Endothelial cell of hepatic sinusoid (primary cell): ENCODE results near the gene SCN9A.
"Not testable (repeated sequence)": the region's sequence is repeated elsewhere in the genome, so short reads cannot be mapped to it uniquely, and the experiment has no call there.

ENCODE experiments used
- in situ Hi-C: cut with HindIII; loops from 2 replicates; pipeline ENCODE4 v1.10.0; 2017; ENCODE audit warnings: low sequenced_read_pairs

SCN9A gene

DNA sequence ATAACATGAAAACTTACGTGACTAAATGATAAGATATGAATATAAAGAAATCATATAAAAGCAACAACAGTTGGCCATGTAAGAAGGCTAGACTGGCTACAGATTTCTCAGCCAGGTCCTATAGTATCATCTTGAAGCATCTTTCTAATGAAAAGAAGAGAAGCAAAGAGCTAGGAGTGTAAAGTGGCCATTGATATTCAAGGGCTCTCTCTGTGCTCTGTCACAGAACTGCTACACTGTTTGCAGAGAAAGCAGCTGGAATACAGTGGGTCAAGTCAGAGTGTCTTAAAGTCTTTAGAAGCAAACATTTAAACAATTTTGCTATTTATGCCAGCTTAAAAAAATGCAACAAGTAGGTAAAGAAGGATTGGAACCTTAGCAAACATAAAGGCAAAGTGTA, 118.8 kb downstream of the SCN9A start:
- in situ Hi-C loops: no loop called here

DNA sequence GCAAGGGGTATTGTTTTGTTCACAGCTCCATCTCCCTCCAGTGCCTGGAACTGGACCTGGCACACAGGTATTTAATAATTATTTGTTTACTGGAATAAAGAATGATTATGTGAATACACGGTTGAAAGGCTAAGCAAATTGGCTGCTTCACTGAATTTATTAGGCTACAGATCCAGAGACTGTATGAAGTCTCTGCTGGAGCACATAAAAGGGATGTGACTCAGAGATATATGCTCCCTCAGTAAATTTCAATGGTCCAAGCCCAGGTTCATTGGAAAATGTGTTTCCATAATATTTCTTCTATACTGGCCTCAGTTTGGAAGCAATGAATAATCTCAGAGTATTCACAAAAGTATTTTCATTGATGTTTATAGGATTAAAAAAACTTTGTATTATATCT, 126.4 kb downstream of the SCN9A start:
- in situ Hi-C loops: no loop called here

DNA sequence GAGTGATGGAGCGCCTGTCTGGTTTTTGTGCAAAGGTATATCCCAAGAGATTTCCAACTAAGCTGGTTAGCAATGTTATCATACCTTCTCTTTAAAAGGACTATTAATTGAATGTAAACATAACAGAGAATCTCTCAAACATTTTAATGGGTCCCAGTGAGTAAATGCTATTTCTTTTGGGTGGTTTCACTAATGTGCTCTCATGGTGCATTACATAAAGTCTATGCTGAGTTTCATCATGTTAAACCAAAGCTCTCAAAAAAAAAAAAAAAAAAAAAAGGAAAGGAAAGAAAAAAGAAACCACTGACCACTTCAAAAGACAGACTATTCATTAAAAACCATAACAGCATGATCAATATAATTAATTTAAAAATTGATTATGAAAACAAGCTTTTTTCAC, 128.8 kb downstream of the SCN9A start:
- in situ Hi-C loops: no loop called here

DNA sequence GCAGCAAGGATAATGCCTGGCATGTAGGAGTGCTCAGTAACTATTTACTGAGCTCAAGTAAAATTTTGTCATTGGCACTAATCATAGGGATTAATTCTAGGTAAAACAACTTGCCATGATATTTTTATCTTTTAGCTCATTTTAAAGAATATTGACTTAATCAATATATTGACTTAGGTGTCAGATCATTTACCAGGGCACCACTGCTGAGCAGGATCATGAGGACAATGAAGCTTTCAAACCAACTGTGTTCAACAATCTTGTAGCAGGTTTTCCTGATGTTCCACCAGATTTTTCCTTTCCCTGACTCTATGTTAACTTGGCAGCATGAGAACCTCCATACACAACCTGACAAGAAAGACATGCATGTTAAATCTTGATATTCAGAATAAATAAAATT, 133.4 kb downstream of the SCN9A start:
- in situ Hi-C loops: loop anchor here (5.0 kb wide), 1 partner anchor 45 kb away; no protein-coding TSS in a partner anchor

DNA sequence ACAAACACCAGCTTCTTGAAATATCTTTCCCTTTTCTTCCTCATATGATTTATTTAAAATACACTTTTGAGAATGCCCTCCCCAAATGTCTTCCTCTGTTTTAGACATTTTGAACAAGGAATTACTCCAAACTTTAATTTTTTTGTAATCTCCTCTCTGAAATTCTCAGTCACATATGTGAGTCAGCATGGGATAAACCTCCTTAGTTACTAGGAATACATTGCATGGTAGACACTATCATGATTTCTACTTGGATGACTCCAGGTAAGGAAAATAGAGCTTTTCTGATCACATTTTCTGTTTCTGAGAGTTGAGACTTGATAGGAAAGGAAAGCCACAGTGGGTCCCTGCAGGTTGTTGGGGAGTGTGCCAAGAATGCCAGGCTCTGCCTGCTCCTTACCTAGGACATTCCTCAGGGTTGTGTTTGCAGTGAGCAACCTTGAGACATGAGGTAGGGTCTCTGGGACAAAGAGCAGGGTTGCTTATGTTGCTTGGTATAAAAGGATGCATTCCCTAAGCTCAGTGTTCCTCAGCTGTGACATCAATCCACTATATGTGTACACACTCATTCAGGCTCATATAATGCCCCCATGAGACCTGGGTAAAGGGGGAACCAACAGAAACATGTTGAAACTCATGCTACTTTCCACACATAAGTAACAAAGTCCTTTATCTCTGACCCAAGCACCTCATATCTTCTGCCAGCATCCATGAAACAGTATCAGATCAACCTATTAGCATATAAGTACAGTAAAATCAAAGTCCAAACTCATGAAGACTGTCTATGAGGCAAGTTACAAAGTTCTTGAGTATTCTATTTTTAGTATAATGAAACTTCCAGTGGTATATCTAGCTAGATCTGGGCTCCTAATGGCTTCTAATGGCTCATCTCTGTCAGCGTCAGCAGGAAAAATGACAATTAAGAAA, 135.1 kb downstream of the SCN9A start:
- in situ Hi-C loops: loop anchor here (5.0 kb wide), 1 partner anchor 43 kb away; no protein-coding TSS in a partner anchor

DNA sequence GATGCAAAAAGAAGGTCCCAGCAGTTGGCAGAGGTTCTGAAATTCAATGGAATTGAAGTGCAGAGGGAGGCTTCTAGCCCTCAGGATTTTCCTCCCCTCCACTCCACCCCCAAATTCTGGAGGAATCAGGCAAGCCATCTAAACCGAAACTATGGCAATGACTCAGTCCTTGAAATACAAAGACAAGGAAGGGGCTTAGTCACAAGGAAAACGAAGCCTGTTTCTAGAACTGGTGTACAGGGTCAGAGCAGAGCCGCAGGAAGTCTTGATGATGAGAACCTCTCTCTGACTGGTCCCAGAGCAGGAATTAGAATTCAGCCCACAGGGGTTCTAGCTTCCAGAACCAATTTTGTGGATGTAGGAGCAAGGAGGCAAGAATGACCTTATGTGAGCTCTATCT, 136.2 kb downstream of the SCN9A start:
- in situ Hi-C loops: loop anchor here (5.0 kb wide), 1 partner anchor 38 kb away; no protein-coding TSS in a partner anchor

DNA sequence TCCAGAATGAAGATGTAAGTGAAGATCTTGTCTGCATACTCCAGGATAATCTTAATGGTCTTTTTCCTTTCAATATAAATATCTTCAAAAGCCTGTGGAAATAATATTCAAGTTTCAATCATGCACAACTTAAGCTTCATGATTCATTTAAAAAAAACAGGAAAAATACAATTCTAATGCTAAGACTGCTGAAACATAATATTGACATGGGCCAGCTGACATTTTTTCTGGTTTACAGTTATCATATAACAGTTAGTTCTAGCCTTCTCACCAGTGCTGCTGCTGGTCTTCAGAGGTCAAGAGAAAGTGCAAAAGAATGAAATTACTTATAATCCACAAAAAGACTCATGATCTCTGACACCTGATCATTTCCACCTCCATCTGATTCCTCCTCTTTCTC, 137.6 kb downstream of the SCN9A start:
- in situ Hi-C loops: loop anchor here (5.0 kb wide), 1 partner anchor 39 kb away; no protein-coding TSS in a partner anchor

DNA sequence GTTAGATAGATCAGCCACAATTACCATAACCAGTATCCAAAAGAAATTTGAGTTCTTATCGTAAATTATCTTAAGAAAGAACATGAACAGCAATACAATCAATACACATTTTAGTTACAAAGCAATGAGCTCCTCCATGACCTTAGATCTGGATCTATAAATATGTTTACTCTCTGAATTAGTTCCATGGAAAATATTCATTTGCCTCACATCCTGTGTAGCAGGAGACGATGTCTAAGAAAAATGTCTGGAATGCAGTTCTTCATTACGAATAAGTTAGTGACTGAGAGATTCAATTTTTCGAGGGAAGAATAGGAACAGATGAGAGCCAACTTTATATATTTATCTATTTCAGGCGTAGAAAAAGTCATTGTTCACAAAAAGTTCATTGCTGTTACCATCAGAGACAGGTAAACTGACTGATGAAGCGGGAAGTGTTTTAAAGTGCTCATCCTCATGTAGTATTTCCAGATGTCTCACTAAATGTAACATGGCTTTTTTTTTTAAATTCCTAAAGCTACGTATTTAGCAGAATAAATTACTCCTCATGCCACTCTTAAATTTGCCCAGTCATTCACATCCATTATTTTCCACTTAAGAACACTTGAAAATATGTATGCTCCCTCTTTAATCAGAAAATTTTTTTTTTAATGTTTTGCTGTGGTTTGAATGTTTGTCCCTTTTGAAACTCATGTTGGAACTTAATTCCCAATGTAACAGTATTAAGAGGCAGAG, 141.5 kb downstream of the SCN9A start:
- in situ Hi-C loops: no loop called here

DNA sequence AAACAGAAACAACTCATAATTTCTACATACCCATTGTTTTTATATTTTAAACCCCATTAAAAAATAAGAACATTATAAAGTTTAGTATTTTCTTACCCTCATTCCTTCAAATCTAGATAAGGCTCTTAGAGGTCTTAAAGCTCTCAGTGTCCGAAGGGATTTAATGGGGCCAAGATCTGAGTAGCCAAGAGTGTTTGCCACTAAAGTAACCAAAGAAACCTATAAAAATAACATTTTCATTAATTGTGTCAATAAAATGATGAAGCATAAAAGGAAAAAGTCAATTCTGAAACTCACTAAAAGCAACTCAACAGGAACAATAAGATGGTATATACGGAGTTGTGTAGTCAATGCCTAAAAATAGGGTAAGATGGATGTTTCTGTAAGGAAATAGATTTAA, 142.5 kb downstream of the SCN9A start:
- in situ Hi-C loops: no loop called here

DNA sequence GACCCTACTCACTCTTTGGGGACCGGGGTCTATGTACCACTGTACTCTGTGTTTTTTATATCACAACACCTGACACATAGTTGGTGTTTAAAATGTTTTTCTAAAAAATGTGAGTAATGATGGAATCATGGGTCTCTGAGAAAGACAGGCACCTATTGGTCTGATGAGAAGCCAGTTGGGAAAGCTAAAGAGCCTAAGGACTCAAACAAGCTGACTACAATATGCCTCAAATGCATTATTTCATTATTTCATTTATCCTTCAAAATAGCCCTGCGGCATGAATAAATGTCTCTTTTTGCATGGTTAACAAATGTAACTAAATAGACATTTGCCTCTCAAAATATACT, 145.0 kb downstream of the SCN9A start:
- in situ Hi-C loops: no loop called here

DNA sequence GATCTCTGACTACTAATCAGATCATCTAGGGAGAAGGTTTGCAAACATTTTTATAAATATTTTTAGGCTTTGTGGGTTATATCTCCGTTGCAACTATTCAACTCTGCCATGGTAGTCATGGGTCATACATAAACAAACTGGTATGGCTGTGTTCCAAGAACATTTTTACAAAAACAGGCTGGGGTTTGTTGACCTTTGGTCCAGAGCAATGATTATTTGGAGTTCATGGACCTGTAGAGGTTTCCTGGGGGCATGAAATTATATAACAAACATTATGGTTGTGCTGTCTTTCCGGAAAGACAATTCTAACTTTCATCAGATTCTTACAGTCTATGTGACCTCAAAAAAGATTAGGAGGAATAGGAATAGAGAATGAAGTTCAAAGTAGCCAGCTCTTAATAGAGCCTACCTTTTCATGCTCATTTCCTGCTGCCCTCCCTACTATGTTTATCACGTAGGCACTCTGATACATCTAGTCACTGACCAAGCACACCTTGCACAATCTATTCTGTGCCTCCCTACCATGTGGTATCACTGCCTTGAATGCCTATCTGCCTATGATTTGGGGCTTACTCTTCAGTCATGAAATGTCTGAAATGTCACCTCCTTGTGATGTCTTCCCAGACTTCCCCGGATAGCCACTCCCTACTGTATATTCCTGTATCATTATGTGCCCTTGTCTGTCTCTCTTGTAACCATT, 145.6 kb downstream of the SCN9A start:
- in situ Hi-C loops: no loop called here

DNA sequence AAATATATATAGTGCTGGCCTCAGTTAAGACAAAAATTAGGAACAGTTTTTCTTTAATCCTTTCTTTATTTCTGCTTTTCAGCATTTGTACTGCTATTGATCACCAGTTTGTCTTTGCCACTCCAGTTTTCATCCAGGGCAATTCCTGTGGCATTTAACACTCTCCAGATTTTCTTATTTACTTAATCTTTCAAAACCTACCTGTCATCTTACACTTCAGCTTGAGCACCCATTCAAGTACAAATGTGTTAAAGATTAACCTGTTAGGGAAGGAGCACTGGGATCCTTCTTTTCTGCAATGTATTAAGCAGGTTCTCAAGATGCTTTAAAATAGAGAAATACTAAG, 146.1 kb downstream of the SCN9A start:
- in situ Hi-C loops: no loop called here

DNA sequence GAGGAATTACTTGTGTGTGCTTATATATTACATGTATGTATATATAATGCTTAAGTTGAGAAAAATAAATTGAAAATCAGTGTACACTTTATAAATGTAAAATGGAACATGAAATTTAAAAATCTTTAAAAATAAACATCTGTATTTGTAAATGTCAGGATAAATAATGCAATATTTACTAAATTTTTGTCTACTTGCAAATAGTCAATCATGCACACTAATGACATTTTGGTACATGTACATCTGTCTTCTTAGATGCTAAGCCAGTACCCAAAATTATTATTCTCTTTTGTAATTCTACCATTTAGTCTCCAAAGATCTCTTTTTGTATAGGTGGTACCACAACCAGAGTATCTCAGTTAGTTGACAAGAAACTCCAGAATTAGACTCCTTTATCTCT, 151.5 kb downstream of the SCN9A start:
- in situ Hi-C loops: no loop called here

DNA sequence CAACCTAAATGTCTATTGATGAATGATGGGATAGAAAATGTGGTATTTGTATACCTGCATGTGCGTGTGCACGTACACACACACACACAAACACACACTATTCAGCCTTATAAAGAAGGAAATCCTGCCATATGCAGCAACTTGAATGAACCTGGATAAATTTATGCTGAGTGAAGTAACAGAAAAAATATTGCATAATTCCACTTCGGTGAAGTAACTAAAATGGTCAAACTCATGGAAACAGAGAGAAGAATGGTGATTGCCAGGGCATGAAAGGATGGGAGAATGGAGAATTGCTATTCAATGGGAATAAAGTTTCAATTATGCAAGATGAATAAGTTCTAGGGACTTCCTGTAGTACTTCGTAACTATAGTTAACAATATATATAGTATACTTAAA, 152.4 kb downstream of the SCN9A start:
- in situ Hi-C loops: no loop called here

DNA sequence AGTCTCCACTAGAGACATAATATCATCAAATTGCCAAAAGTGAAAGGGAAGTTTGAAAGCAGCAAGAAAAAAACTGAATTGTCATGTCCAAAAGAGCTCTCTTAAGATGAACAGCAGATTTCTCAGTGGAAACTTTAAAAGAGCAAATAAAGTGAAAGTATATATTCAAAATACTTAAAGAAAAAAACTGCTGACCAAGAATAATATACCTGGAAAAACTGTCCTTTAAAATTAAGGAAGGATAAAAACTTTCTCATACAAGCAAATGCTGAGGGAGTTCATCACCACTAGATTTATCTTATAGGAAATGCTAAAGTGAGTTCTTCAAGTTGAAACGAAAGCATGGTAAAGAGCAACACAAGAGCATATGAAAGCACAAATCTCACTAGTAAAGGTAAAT, 164.7 kb downstream of the SCN9A start:
- in situ Hi-C loops: no loop called here

DNA sequence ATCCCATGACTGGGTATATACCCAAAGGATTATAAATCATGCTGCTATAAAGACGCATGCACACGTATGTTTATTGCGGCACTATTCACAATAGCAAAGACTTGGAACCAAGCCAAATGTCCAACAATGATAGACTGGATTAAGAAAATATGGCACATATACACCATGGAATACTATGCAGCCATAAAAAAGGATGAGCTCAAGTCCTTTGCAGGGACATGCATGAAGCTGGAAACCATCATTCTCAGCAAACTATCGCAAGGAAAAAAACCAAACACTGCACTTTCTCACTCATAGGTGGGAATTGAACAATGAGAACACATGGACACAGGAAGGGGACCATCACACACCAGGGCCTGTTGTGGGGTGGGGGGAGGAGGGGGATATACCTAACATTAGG, 165.8 kb downstream of the SCN9A start:
- in situ Hi-C loops: not testable (repeated sequence)

DNA sequence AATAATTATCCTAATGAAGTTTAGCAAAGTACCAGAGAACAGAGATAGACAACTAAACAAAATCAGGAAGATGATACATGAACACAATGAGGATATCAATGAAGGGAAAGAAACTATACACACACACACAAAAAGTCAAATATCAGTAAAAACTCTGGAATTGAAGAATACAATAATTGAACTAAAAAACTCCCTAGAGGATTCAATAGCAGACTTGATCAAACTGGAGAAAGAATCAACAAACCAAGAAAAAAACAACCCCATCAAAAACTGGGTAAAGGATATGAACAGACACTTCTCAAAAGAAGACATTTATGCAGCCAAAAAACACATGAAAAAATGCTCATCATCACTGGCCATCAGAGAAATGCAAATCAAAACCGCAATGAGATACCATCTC, 166.4 kb downstream of the SCN9A start:
- in situ Hi-C loops: not testable (repeated sequence)

DNA sequence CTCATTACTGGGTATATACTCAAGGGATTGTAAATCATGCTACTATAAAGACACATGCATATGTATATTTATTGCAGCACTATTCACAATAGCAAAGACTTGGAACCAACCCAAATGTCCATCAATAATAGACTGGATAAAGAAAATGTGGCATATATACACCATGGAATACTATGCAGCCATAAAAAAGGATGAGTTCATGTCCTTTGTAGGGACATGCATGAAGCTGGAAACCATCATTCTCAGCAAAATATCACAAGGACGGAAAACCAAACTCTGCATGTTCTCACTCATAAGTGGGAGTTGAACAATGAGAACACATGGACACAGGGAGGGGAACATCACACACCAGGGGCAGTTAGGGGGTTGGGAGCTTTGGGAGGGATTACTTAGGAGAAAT, 169.6 kb downstream of the SCN9A start:
- in situ Hi-C loops: not testable (repeated sequence)

DNA sequence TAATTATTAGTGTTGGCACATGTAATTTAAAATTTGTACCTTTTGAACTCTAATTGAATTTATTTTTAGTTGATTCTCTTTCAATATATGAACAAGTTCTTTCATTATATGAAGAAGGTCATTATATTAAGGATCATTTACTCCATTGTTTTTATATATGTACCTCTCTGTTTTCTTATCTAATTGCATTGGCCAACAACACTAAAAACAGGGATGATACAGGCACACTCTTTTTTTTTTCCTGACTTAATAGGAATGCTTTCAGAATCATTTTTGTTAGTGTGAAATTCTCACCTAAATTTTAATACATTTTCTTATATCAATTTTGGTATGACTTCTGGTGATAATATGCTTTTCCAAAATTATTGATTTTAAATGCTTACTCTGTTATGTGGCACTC, 173.0 kb downstream of the SCN9A start:
- in situ Hi-C loops: no loop called here

DNA sequence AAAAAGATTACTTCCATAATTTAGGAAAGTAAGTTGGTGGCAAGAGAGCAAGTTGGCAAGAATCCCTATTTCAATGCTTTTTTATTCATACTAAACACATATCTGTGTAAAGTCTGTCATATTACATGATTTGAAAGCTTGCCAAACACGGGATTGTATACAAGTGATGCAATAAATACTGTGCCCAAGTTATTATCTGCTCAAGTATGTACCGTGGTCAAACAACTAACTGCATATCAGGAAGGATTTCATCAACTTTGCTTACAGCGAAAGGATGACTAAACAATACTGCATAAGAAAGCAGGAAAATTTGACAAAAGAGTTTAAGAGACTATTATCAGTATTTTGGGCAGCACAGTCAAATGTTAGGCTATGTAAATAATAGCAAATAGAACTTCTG, 178.3 kb downstream of the SCN9A start:
- in situ Hi-C loops: loop anchor here (5.0 kb wide), 1 partner anchor 45 kb away; no protein-coding TSS in a partner anchor

DNA sequence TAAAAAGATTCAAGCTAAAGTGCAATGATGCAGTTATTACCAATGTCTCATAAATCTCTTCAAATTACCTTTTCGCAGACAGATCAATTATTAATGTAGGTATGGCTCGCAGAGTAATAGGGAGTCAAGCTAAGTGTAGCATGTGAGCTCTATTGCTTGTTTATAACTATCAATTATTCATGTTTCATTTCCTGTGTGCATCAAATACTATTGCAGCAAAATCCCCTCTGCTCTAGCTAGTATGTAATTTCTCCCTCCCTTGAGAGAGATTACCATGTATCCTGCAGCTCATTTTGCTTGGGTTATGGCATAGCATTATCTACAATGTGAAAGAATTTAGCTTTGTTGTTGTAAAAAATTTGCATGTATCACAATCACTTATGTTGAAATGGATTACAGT, 182.3 kb downstream of the SCN9A start:
- in situ Hi-C loops: no loop called here
